Fibroblast of lung (primary cell): ENCODE data around the gene KLK13.

Source experiments
- CTCF ChIP-seq, 2 donors: IDR thresholded peaks in 1 of 2; conservative IDR thresholded peaks in 1 of 2; 1 replicate in 1 of 2; 2 replicates in 1 of 2; pipeline ENCODE4 v1.5.1; 2011 to 2012; ENCODE audit warnings: low read length in 2 of 2, control low read depth in 1 of 2, inconsistent platforms in 1 of 2, low read depth in 1 of 2, mild to moderate bottlenecking in 1 of 2
- EZH2 ChIP-seq: IDR thresholded peaks from 2 replicates; pipeline ENCODE4 v1.5.1; 2012; ENCODE audit warnings: low read length, control low read depth, mild to moderate bottlenecking; ENCODE audit errors: missing control alignments

GRCh38 chr19:51091895-51092873 lies 27.3 kb upstream of the KLK13 start:
- no peak for TF ChIP-seq CTCF (conservative IDR thresholded peaks at IDR 0.05 in 1 of 2, IDR thresholded peaks at IDR 0.05 in 1 of 2; ENCODE audit: low read depth in 1 of 2, low read length in 2 of 2)
- TF ChIP-seq EZH2: no peak
